GM12878 (cell line): ENCODE measurements around the gene IL10RA. TPM values are rescaled to one million over a fixed set of nuclear protein-coding genes. Genes with fewer than 3 reads are reported as not detected.

Source experiments
- BMI1 ChIP-seq: fragments of 450-650 bp; IDR thresholded peaks from 2 replicates; pipeline ENCODE4 v1.6.1; 2016; ENCODE audit warnings: mild to moderate bottlenecking, moderate library complexity, borderline replicate concordance
- EED ChIP-seq: sonication (generic); IDR thresholded peaks from 2 replicates; pipeline ENCODE4 v1.6.1; 2016; ENCODE audit warnings: antibody characterized with exemption, low read depth
- EP300 ChIP-seq, 2 experiments: fragments of 150-350 bp in 1 of 2; IDR thresholded peaks; 2 replicates each; pipeline ENCODE4 v1.6.1; 2011 to 2012; ENCODE audit warnings: low read depth in 2 of 2, low read length in 2 of 2, borderline replicate concordance in 1 of 2, improper control_type of control experiment in 1 of 2, inconsistent platforms in 1 of 2; ENCODE audit not compliant: control insufficient read depth in 1 of 2
- ESRRA ChIP-seq: IDR thresholded peaks from 2 replicates; pipeline ENCODE4 v1.6.1; 2012; ENCODE audit warnings: mild to moderate bottlenecking, low read length, improper control_type of control experiment
- HDGF ChIP-seq: fragments of 450-650 bp; IDR thresholded peaks from 2 replicates; pipeline ENCODE4 v1.6.1; 2016; ENCODE audit warnings: antibody characterized with exemption
- IKZF2 ChIP-seq, 2 experiments: fragments of 450-650 bp; IDR thresholded peaks; 2 replicates each; pipeline ENCODE4 v1.6.1; 2017; ENCODE audit warnings: mild to moderate bottlenecking in 2 of 2, moderate library complexity in 2 of 2
- JUNB ChIP-seq: IDR thresholded peaks from 2 replicates; pipeline ENCODE4 v1.6.1; 2016; ENCODE audit warnings: antibody characterized with exemption, mild to moderate bottlenecking
- MEF2A ChIP-seq: IDR thresholded peaks from 2 replicates; pipeline ENCODE4 v1.6.1; 2011; ENCODE audit warnings: low read depth, mild to moderate bottlenecking, low read length, moderate library complexity; ENCODE audit not compliant: insufficient read depth
- MEF2B ChIP-seq: fragments of 450-650 bp; IDR thresholded peaks from 2 replicates; pipeline ENCODE4 v1.6.1; 2018; ENCODE audit warnings: mild to moderate bottlenecking, moderate library complexity; ENCODE audit not compliant: partially characterized antibody, poor library complexity, severe bottlenecking
- MTA2 ChIP-seq: fragments of 450-650 bp; IDR thresholded peaks from 2 replicates; pipeline ENCODE4 v1.6.1; 2016; ENCODE audit warnings: low read depth, mild to moderate bottlenecking, moderate library complexity
- NBN ChIP-seq: fragments of 450-650 bp; IDR thresholded peaks from 2 replicates; pipeline ENCODE4 v1.6.1; 2016
- NFYA ChIP-seq: IDR thresholded peaks from 2 replicates; pipeline ENCODE4 v1.6.1; 2011; ENCODE audit warnings: low read depth, mild to moderate bottlenecking, low read length, improper control_type of control experiment, borderline replicate concordance
- PML ChIP-seq: IDR thresholded peaks from 2 replicates; pipeline ENCODE4 v1.6.1; 2012; ENCODE audit warnings: low read length, inconsistent platforms
- POLR2AphosphoS2 ChIP-seq: IDR thresholded peaks from 2 replicates; pipeline ENCODE4 v1.6.1; 2011; ENCODE audit warnings: low read depth, mild to moderate bottlenecking, low read length, improper control_type of control experiment, moderate library complexity
- RUNX3 ChIP-seq: IDR thresholded peaks from 2 replicates; pipeline ENCODE4 v1.6.1; 2012; ENCODE audit warnings: low read length, inconsistent platforms
- SMAD5 ChIP-seq: IDR thresholded peaks from 2 replicates; pipeline ENCODE4 v1.6.1; 2016; ENCODE audit warnings: antibody characterized with exemption, low read depth
- SMC3 ChIP-seq: IDR thresholded peaks from 2 replicates; pipeline ENCODE4 v1.6.1; 2011; ENCODE audit warnings: low read length, improper control_type of control experiment, borderline replicate concordance
- STAT1 ChIP-seq: fragments of 450-650 bp; conservative IDR thresholded peaks from 2 replicates; pipeline ENCODE4 v1.6.1; 2014; ENCODE audit warnings: antibody characterized with exemption, mild to moderate bottlenecking
- SUZ12 ChIP-seq: fragments of 200-600 bp; sonication (generic); IDR thresholded peaks from one replicate; pipeline ENCODE4 v1.6.1; 2018; ENCODE audit warnings: antibody characterized with exemption, mild to moderate bottlenecking; ENCODE audit not compliant: unreplicated experiment
- TBL1XR1 ChIP-seq: IDR thresholded peaks from 2 replicates; pipeline ENCODE4 v1.6.1; 2012; ENCODE audit warnings: low read depth, low read length, improper control_type of control experiment
- TCF12 ChIP-seq: IDR thresholded peaks from 2 replicates; pipeline ENCODE4 v1.6.1; 2011; ENCODE audit warnings: low read depth, mild to moderate bottlenecking, low read length
- TCF7 ChIP-seq: IDR thresholded peaks from 2 replicates; pipeline ENCODE4 v1.6.1; 2014; ENCODE audit warnings: antibody characterized with exemption, borderline replicate concordance
- ZNF217 ChIP-seq: fragments of 450-650 bp; IDR thresholded peaks from 2 replicates; pipeline ENCODE4 v1.6.1; 2017; ENCODE audit warnings: antibody characterized with exemption, mild to moderate bottlenecking
- polyA plus RNA-seq, 11 experiments: library from polyadenylated mRNA; depleted of rRNA in 4 of 11; unstranded in 6 of 11; stranded (reverse) in 5 of 11; fragments of >200 nt; fragmentation: Nextera tagmentation in 4 of 11; fragmentation: Illumina TruSeq in 1 of 11; extraction: Ambion mirVana in 4 of 11; extraction: Trizol in 1 of 11; gene quantifications; 1 replicate in 1 of 11; 2 replicates in 10 of 11; pipeline versions ENCODE4 v1.2.1 to v1.2.3, GENCODE V29; 2011 to 2016; ENCODE audit warnings: inconsistent platforms in 2 of 11, missing spikeins in 2 of 11, low read depth in 1 of 11
- total RNA-seq, 4 experiments: library from RNA; depleted of rRNA in 3 of 4; stranded (reverse); fragments of >200 nt in 3 of 4; fragmentation: Illumina TruSeq in 1 of 4; extraction: Trizol in 1 of 4; gene quantifications; 2 replicates each; pipeline versions ENCODE4 v1.2.1 to v1.2.3, GENCODE V29; 2013 to 2021
- TF ChIP-seq, protein P1 (sequence below): IDR thresholded peaks from 2 replicates; pipeline ENCODE4 v1.6.1; 2012; ENCODE audit warnings: improper control_type of control experiment, low read depth, low read length; ENCODE audit not compliant: insufficient replicate concordance
- TF ChIP-seq, protein P2 (sequence below): IDR thresholded peaks from 2 replicates; pipeline ENCODE4 v1.6.1; 2011; ENCODE audit warnings: low read depth, mild to moderate bottlenecking, low read length, moderate library complexity, borderline replicate concordance; ENCODE audit errors: extremely low read depth
- TF ChIP-seq, protein P3 (sequence below): IDR thresholded peaks from 2 replicates; pipeline ENCODE4 v1.6.1; 2012; ENCODE audit warnings: low read depth, low read length, improper control_type of control experiment
- TF ChIP-seq, protein P4 (sequence below): IDR thresholded peaks from 2 replicates; pipeline ENCODE4 v1.6.1; 2011; ENCODE audit warnings: mild to moderate bottlenecking, low read depth, low read length, moderate library complexity; ENCODE audit not compliant: insufficient replicate concordance

Gene IL10RA
- total and polyA plus RNA-seq, 10 of the 15 experiments (the other 5 are each of a cell fraction or from before 2014, with no cell fraction given) = 0.77 to 45.9 (median 9.6) TPM

DNA sequence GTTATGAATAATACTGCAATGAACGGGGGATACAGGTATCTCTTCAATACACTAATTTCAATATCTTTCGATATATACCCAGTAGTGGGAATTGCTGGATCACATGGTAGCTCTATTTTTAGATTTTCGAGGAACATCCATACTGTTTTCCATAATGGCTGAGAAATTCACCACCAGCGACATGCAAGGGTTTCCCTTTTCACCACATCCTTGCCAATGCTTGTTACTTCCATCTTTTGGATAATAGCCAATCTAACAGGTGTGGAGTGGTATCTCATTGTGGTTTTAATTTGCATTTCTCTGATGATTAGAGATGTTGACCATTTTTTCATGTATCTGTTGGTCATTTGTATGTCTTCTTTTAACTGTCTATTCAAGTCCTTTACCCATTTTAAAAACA, 5.9 kb downstream of the IL10RA start (continued):
- TF ChIP-seq EP300 (IDR thresholded peaks at IDR 0.05; ENCODE audit: borderline replicate concordance in 1 of 2, control insufficient read depth in 1 of 2, low read depth in 2 of 2, low read length in 2 of 2) = peak in 1 of 2 experiments; percentile 41; a peak in 1 of 4 replicates
- TF ChIP-seq BMI1 = no peak
- no peak for TF ChIP-seq TBL1XR1
- no peak for TF ChIP-seq PML
- peak; percentile 81 for TF ChIP-seq EED
- peak; percentile 25; the same call in 1 of the 2 replicates for TF ChIP-seq MTA2
- TF ChIP-seq, protein P1, sequence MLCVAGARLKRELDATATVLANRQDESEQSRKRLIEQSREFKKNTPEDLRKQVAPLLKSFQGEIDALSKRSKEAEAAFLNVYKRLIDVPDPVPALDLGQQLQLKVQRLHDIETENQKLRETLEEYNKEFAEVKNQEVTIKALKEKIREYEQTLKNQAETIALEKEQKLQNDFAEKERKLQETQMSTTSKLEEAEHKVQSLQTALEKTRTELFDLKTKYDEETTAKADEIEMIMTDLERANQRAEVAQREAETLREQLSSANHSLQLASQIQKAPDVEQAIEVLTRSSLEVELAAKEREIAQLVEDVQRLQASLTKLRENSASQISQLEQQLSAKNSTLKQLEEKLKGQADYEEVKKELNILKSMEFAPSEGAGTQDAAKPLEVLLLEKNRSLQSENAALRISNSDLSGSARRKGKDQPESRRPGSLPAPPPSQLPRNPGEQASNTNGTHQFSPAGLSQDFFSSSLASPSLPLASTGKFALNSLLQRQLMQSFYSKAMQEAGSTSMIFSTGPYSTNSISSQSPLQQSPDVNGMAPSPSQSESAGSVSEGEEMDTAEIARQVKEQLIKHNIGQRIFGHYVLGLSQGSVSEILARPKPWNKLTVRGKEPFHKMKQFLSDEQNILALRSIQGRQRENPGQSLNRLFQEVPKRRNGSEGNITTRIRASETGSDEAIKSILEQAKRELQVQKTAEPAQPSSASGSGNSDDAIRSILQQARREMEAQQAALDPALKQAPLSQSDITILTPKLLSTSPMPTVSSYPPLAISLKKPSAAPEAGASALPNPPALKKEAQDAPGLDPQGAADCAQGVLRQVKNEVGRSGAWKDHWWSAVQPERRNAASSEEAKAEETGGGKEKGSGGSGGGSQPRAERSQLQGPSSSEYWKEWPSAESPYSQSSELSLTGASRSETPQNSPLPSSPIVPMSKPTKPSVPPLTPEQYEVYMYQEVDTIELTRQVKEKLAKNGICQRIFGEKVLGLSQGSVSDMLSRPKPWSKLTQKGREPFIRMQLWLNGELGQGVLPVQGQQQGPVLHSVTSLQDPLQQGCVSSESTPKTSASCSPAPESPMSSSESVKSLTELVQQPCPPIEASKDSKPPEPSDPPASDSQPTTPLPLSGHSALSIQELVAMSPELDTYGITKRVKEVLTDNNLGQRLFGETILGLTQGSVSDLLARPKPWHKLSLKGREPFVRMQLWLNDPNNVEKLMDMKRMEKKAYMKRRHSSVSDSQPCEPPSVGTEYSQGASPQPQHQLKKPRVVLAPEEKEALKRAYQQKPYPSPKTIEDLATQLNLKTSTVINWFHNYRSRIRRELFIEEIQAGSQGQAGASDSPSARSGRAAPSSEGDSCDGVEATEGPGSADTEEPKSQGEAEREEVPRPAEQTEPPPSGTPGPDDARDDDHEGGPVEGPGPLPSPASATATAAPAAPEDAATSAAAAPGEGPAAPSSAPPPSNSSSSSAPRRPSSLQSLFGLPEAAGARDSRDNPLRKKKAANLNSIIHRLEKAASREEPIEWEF = no peak
- peak; percentile 79 for TF ChIP-seq TCF12
- no peak for TF ChIP-seq NFYA
- no peak for TF ChIP-seq SMC3
- no peak for TF ChIP-seq POLR2AphosphoS2
- TF ChIP-seq JUNB = no peak
- TF ChIP-seq ESRRA = no peak
- TF ChIP-seq NBN = no peak
- TF ChIP-seq MEF2A = no peak
- no peak for TF ChIP-seq HDGF
- TF ChIP-seq, protein P2, sequence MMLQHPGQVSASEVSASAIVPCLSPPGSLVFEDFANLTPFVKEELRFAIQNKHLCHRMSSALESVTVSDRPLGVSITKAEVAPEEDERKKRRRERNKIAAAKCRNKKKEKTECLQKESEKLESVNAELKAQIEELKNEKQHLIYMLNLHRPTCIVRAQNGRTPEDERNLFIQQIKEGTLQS = no peak
- no peak for TF ChIP-seq STAT1
- TF ChIP-seq, protein P3, sequence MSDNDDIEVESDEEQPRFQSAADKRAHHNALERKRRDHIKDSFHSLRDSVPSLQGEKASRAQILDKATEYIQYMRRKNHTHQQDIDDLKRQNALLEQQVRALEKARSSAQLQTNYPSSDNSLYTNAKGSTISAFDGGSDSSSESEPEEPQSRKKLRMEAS = no peak
- peak; percentile 20 for TF ChIP-seq MEF2B
- TF ChIP-seq, protein P4, sequence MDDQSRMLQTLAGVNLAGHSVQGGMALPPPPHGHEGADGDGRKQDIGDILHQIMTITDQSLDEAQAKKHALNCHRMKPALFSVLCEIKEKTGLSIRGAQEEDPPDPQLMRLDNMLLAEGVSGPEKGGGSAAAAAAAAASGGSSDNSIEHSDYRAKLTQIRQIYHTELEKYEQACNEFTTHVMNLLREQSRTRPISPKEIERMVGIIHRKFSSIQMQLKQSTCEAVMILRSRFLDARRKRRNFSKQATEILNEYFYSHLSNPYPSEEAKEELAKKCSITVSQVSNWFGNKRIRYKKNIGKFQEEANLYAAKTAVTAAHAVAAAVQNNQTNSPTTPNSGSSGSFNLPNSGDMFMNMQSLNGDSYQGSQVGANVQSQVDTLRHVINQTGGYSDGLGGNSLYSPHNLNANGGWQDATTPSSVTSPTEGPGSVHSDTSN = no peak
- no peak for TF ChIP-seq SUZ12
- TF ChIP-seq TCF7 = no peak
- peak; percentile 81 for TF ChIP-seq RUNX3
- no peak for TF ChIP-seq ZNF217
- peak; percentile 92 to 93 for TF ChIP-seq IKZF2 (IDR thresholded peaks at IDR 0.05)
- no peak for TF ChIP-seq SMAD5
